Small intestine (tissue), 7 donors: ENCODE data around the gene ZBTB11. TPM values are rescaled to one million over a fixed set of nuclear protein-coding genes. Genes with fewer than 3 reads are reported as not detected.

Experiments used
- DNase-seq, 2 donors: peaks; one replicate each; pipeline versions ENCODE4 v3.0.0 to v3.0.0-alpha.2; 2013
- FAIRE-seq: peaks from 2 replicates; lab custom pipeline; 2012; peaks lifted over from hg19 to GRCh38; lab: Jason Lieb, UNC
- H3K27ac ChIP-seq, 3 donors: one replicate each; pipeline ENCODE4 v1.5.1; 2013; ENCODE audit warnings: low read length in 2 of 3, mild to moderate bottlenecking in 2 of 3, control low read depth in 1 of 3, inconsistent platforms in 1 of 3, low read depth in 1 of 3, moderate library complexity in 1 of 3
- H3K27me3 ChIP-seq, 3 donors: one replicate each; pipeline ENCODE4 v1.6.1; 2013; ENCODE audit warnings: low read length in 3 of 3, inconsistent platforms in 1 of 3; ENCODE audit not compliant: control insufficient read depth in 3 of 3, insufficient read depth in 3 of 3
- H3K36me3 ChIP-seq, 3 donors: one replicate each; pipeline ENCODE4 v1.6.1; 2013; ENCODE audit warnings: low read length in 3 of 3, inconsistent platforms in 1 of 3, low read depth in 1 of 3, mild to moderate bottlenecking in 1 of 3, moderate library complexity in 1 of 3; ENCODE audit not compliant: control insufficient read depth in 3 of 3, insufficient read depth in 2 of 3
- H3K4me1 ChIP-seq, 3 donors: one replicate each; pipeline ENCODE4 v1.6.1; 2013; ENCODE audit warnings: low read length in 2 of 3, inconsistent platforms in 1 of 3, low read depth in 1 of 3, mild to moderate bottlenecking in 1 of 3, moderate library complexity in 1 of 3; ENCODE audit not compliant: control insufficient read depth in 3 of 3, insufficient read depth in 2 of 3
- H3K4me3 ChIP-seq, 3 donors: one replicate each; pipeline ENCODE4 v1.5.1; 2013; ENCODE audit warnings: low read length in 3 of 3, control low read depth in 1 of 3, inconsistent platforms in 1 of 3, low read depth in 1 of 3, mild to moderate bottlenecking in 1 of 3, moderate library complexity in 1 of 3
- H3K9me3 ChIP-seq, 2 donors: one replicate each; pipeline ENCODE4 v1.6.1; 2013; ENCODE audit warnings: low read depth in 1 of 2, low read length in 1 of 2; ENCODE audit not compliant: control insufficient read depth in 2 of 2, insufficient read depth in 1 of 2
- WGBS, 3 donors: extraction: QIAGEN DNeasy Blood & Tissue Kit; methylation state at CpG; one replicate each; pipeline ENCODE4 v1.1.7; 2013; 5-methylcytosine and 5-hydroxymethylcytosine counted together
- polyA plus RNA-seq, 4 donors: library from polyadenylated mRNA; stranded (reverse) in 3 of 4; unstranded in 1 of 4; fragments of 200-250 nt in 3 of 4; fragments of 120-200 nt in 1 of 4; gene quantifications; one replicate each; pipeline versions ENCODE4 v1.2.1 to v1.2.3, GENCODE V29; 2013
- donor health status: healthy with polysubstance abuse.
- donor health status: control.
- donor health status: control.
- donor health status: Bipolar disorder and iron deficiency.
- donor health status: healthy.

ZBTB11 gene
- polyA plus RNA-seq, 4 donors, result 5.4 to 17.6 (median 6.3) TPM

DNA sequence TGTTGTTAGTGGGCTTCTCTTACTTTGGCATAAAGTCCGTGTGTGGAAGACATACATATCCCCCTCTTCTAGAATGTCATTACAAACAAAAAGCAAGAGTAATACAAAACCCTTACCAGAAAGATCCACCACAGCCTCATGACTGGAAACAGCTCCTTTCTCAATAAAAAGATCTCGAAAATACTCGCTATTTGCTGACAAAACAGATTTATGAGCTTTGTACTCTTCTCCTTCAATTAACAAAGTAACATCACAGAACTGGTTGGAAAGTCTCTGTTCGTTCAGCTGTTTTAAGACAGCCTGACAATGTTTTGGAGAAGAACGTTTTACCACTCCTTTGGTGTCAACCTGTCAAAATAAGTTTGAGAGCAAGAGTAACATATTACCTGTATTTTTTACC is 5.9 kb downstream of the ZBTB11 start:
- Histone ChIP-seq H3K27me3 (no peaks in the 10 kb centered on the region), H3K4me3 (no peak overlapping the region), H3K9me3 (no peaks in the 10 kb centered on the region), H3K27ac (no peak overlapping the region), H3K4me1 (peaks cover 0 to 2% (median 1%) of the 10 kb centered on the region in 3 donors), H3K36me3 (peaks cover 4 to 24% (median 5%) of the 10 kb centered on the region in 3 donors)
- FAIRE-seq (no peak), DNase-seq (no peak)
- 90 to 94% (median 93%) methylated on average over 5 of the region's 5 CpGs for WGBS, 3 donors

DNA sequence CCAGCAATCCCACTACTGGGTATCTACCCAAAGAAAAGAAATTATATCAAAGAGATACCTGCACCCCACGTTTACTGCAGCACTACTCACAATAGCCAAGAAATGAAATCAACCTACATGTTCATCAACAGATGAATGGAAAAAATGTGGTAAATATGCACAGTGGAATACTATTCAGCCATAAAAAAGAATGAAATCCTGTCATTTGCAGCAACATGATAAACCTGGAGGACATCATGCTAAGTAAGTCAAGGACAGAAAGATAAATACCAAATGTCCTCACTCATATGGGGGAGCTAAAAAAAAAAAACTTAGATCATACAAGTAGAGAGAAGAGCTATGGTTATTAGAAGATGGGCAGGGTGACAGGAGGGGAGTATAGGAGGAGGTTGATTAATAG is 9.1 kb downstream of the ZBTB11 start:
- H3K27me3 ChIP-seq, result no peaks in the 10 kb centered on the region
- H3K36me3 ChIP-seq, result peaks cover 7 to 31% (median 12%) of the 10 kb centered on the region in 3 donors
- H3K9me3 ChIP-seq, result no peaks in the 10 kb centered on the region
- H3K27ac ChIP-seq, result no peak overlapping the region
- no peak for FAIRE-seq
- no peak overlapping the region for H3K4me3 ChIP-seq
- no peaks in the 10 kb centered on the region for H3K4me1 ChIP-seq
- DNase-seq, result no peak
- 91 to 97% (median 97%) methylated on average over 1 of the region's 1 CpG for WGBS, 3 donors

DNA sequence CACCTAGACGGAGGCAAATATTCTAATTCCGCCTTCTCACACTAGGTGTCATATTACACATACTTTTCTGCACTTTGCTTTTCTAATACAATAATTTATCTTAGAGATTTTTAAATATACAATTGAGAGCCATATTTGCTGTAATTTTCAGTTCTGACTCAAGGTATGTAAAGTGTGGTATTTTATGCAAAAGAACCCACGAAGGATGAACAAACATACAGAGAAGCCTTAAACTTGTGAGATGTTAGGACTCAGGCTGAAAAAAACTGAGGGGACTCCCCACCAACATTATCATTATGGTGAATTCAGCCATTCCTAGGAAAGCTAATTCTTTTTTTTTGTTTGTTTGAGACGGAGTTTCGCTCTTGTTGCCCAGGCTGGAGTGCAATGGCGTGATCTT is 9.6 kb downstream of the ZBTB11 start:
- WGBS, 3 donors, result 89 to 92% (median 92%) methylated on average over 6 of the region's 6 CpGs
- Histone ChIP-seq H3K27me3 (no peaks in the 10 kb centered on the region), H3K36me3 (peaks cover 7 to 36% (median 12%) of the 10 kb centered on the region in 3 donors), H3K4me3 (no peak overlapping the region), H3K27ac (no peak overlapping the region), H3K9me3 (no peaks in the 10 kb centered on the region), H3K4me1 (no peaks in the 10 kb centered on the region)
- DNase-seq (no peak), FAIRE-seq (no peak)

DNA sequence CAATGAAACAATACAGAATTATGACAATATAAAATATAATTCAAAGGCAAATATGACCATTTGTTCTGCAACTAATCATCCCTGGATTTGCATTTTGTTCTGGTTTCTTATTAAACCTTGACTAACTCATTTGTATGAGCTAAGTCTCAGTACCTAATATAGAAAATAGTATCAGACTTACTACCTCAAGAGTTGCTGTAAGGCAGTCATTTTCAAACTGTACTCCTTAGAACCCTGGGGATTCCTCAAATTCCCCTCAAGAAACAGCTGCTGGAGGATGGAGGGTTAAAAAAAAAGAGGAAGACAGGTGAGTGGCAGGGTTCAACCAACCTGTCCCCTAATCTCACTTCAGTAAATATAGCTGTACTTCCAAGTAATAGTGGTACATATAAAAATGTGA is 11.1 kb downstream of the ZBTB11 start:
- FAIRE-seq (no peak), DNase-seq (no peak)
- H3K4me3 ChIP-seq, result no peak overlapping the region
- H3K4me1 ChIP-seq, result no peaks in the 10 kb centered on the region
- H3K36me3 ChIP-seq, result peaks cover 4 to 42% (median 17%) of the 10 kb centered on the region in 3 donors
- no peaks in the 10 kb centered on the region for H3K9me3 ChIP-seq
- H3K27ac ChIP-seq, result no peak overlapping the region
- H3K27me3 ChIP-seq, result no peaks in the 10 kb centered on the region

DNA sequence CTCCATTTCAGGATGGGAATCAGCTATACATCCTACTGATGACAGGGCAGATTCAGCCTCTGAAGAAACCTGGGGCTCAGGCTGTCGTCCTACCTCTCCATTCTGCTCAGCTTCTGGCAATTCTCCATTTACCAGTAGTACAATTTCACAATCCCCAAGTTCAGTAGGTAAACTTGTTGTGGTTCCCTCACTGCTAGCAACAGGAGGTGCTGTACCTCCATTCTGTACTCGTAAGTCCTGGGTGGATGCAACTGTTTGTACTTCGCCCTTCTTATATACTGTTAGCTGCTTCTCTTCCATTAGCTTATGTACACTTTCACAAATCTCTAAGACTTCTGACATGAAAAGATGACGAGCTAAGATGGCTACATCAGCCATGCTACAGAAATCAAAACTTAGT is 11.6 kb downstream of the ZBTB11 start:
- Histone ChIP-seq H3K9me3 (no peaks in the 10 kb centered on the region), H3K27ac (no peak overlapping the region), H3K36me3 (peaks cover 2 to 42% (median 17%) of the 10 kb centered on the region in 3 donors), H3K4me3 (no peak overlapping the region), H3K27me3 (no peaks in the 10 kb centered on the region), H3K4me1 (no peaks in the 10 kb centered on the region)
- WGBS, 3 donors, result 91 to 93% (median 93%) methylated on average over 4 of the region's 4 CpGs
- FAIRE-seq, result no peak
- no peak for DNase-seq

DNA sequence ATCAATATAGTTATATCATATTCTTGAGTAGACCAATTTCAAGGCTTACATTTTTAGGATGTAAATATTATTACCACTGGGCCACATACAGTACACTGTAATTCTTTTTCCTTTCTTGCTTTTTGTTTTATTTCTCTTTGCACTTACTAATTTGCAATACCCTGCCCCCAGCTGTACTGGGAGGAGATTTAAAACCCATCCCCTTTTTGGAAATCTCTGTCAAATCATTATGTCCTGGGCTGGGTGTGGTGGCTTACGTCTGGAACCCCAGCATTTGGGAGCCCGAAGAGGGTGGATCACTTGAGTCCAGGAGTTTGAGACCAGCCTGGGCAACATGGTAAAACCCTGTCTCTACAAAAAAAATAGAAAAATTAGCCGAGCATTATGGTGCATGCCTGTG is 16.2 kb downstream of the ZBTB11 start:
- Histone ChIP-seq H3K4me3 (no peak overlapping the region), H3K4me1 (no peaks in the 10 kb centered on the region), H3K9me3 (no peaks in the 10 kb centered on the region), H3K36me3 (peaks cover 6 to 43% (median 12%) of the 10 kb centered on the region in 3 donors), H3K27me3 (no peaks in the 10 kb centered on the region), H3K27ac (no peak overlapping the region)
- 94 to 97% (median 95%) methylated on average over 3 of the region's 3 CpGs for WGBS, 3 donors
- FAIRE-seq (no peak), DNase-seq (no peak)

DNA sequence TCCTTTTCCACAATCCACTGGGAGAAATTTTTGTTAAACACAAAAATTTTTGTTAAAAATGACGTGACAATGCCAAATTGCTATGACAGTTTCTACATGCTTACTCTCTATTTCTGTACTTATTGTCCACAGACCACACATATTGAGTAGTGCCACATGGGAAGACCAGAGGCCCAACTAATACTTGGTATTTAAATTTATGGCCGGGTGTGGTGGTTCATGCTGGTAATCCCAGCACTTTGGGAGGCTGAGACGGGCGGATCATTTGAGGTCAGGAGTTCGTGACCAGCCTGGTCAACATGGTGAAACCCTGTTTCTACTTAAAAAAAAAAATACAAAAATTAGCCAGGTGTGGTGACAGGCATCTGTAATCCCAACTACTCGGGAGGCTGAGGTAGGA is 20.3 kb downstream of the ZBTB11 start:
- 88 to 92% (median 91%) methylated on average over 6 of the region's 6 CpGs for WGBS, 3 donors
- H3K9me3 ChIP-seq, result no peaks in the 10 kb centered on the region
- H3K36me3 ChIP-seq, result peaks cover 10 to 38% (median 14%) of the 10 kb centered on the region in 3 donors
- H3K4me3 ChIP-seq, result no peak overlapping the region
- H3K27me3 ChIP-seq, result no peaks in the 10 kb centered on the region
- no peak for DNase-seq
- H3K27ac ChIP-seq, result no peak overlapping the region
- H3K4me1 ChIP-seq, result no peaks in the 10 kb centered on the region
- FAIRE-seq, result no peak

DNA sequence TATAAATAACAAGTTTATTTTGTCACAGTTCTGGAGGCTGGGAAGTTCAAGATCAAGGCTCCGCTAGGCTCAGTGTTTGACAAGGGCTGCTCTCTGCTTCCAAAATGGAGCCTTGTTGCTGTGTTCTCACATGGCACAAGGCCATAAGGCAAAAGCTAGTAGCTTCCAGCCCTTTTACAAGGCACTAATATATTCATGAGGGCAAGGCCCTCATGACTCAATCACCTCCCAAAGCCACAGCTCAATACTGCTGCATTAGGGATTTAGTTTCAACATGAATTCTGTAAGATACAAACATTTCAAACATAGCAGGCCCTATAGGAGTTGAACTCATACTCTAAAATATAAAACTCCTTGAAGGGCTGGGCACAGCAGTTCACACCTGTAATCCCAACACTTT is 30.2 kb downstream of the ZBTB11 start:
- H3K27me3 ChIP-seq, result no peaks in the 10 kb centered on the region
- no peak for DNase-seq
- H3K27ac ChIP-seq, result no peak overlapping the region
- WGBS, 3 donors, result 95 to 100% (median 98%) methylated on average over 1 of the region's 1 CpG
- peaks cover 0 to 2% (median 0%) of the 10 kb centered on the region in 3 donors for H3K4me1 ChIP-seq
- H3K9me3 ChIP-seq, result peaks cover 0 to 7% of the 10 kb centered on the region in 2 donors
- FAIRE-seq, result no peak
- no peak overlapping the region for H3K4me3 ChIP-seq
- peaks cover 10 to 14% (median 11%) of the 10 kb centered on the region in 3 donors for H3K36me3 ChIP-seq
